ENCODE measurements around the gene SPHK1.

SPHK1 gene

GRCh38 chr17:76385892-76386786, 1.7 kb downstream of the SPHK1 start:
- no peak overlapping the region for H3K27ac Mint-ChIP-seq
- DNase-seq = peak; percentile 85
- TF ChIP-seq CTCF (IDR thresholded peaks at IDR 0.05) = peak; percentile 78
- peaks cover 20% of the 10 kb centered on the region for H3K36me3 Mint-ChIP-seq (ENCODE audit: low read depth)
- peaks cover 27% of the 10 kb centered on the region for H3K4me1 Mint-ChIP-seq
- H3K4me3 Mint-ChIP-seq = peak overlapping the region; percentile 11
- H3K9me3 Mint-ChIP-seq = no peaks in the 10 kb centered on the region
- peaks cover 55% of the 10 kb centered on the region for H3K27me3 Mint-ChIP-seq (ENCODE audit: low read depth, poor library complexity)

- TF ChIP-seq CTCF (IDR thresholded peaks at IDR 0.05) = no peak
- H3K4me1 Mint-ChIP-seq = peaks cover 28% of the 10 kb centered on the region
- no peaks in the 10 kb centered on the region for H3K9me3 Mint-ChIP-seq
- no peak overlapping the region for H3K27ac Mint-ChIP-seq
- peaks cover 45% of the 10 kb centered on the region for H3K27me3 Mint-ChIP-seq (ENCODE audit: low read depth, poor library complexity)
- DNase-seq = no peak
- peaks cover 20% of the 10 kb centered on the region for H3K36me3 Mint-ChIP-seq (ENCODE audit: low read depth)
- no peak overlapping the region for H3K4me3 Mint-ChIP-seq
Measured at GRCh38 chr17:76386966-76387765, 2.8 kb downstream of the SPHK1 start.

- Mint-ChIP-seq H3K4me1 (peaks cover 35% of the 10 kb centered on the region), H3K27ac (no peak overlapping the region), H3K27me3 (ENCODE audit: low read depth, poor library complexity) (peaks cover 30% of the 10 kb centered on the region), H3K36me3 (ENCODE audit: low read depth) (peaks cover 30% of the 10 kb centered on the region), H3K4me3 (no peak overlapping the region), H3K9me3 (no peaks in the 10 kb centered on the region)
- DNase-seq = no peak
- no peak for TF ChIP-seq CTCF (IDR thresholded peaks at IDR 0.05)
Measured at GRCh38 chr17:76388966-76389888, 4.8 kb downstream of the SPHK1 start.

- Mint-ChIP-seq H3K27me3 (ENCODE audit: low read depth, poor library complexity) (peaks cover 28% of the 10 kb centered on the region), H3K27ac (no peak overlapping the region)
Measured at GRCh38 chr17:76390003-76390421, 5.6 kb downstream of the SPHK1 start.

More at GRCh38 chr17:76390003-76390421, 5.6 kb downstream of the SPHK1 start:
- peaks cover 35% of the 10 kb centered on the region for H3K36me3 Mint-ChIP-seq (ENCODE audit: low read depth)
- DNase-seq = no peak
- H3K9me3 Mint-ChIP-seq = no peaks in the 10 kb centered on the region
- H3K4me3 Mint-ChIP-seq = no peak overlapping the region
- no peak for TF ChIP-seq CTCF (IDR thresholded peaks at IDR 0.05)
- peaks cover 38% of the 10 kb centered on the region for H3K4me1 Mint-ChIP-seq

All from nephron progenitor cell (in vitro differentiated cells).